Measurements from ENCODE around the gene SRM. TPM values are rescaled to one million over a fixed set of nuclear protein-coding genes. Genes with fewer than 3 reads are reported as not detected.
A peak's percentile ranks its signal among the peaks of the same experiment; 100 is the strongest.

Gene SRM
- total and polyA plus RNA-seq, 2 of the 13 experiments (the other 11 are each of a cell fraction or from before 2014, with no cell fraction given) = 27.9 to 31.8 TPM

GRCh38 chr1:11059968-11060830 is at the start of gene SRM (continued):
- TF ChIP-seq USF2 (IDR thresholded peaks at IDR 0.05; ENCODE audit: low read depth, low read length) (peak; percentile 40), USF2 (CRISPR knock-in tag; IDR thresholded peaks at IDR 0.05; ENCODE audit: borderline replicate concordance) (no peak), FOSL1 (CRISPR knock-in tag; IDR thresholded peaks at IDR 0.05; ENCODE audit: borderline replicate concordance) (no peak), TEAD3 (CRISPR knock-in tag; optimal IDR thresholded peaks at IDR 0.05; ENCODE audit: borderline replicate concordance) (no peak), ZSCAN29 (CRISPR knock-in tag; conservative IDR thresholded peaks at IDR 0.05) (no peak), ZNF768 (CRISPR knock-in tag; IDR thresholded peaks at IDR 0.05) (peak; percentile 45; the same call in 1 of the 2 replicates), CHCHD3 (CRISPR knock-in tag; IDR thresholded peaks at IDR 0.05) (no peak), LRRFIP1 (CRISPR knock-in tag; conservative IDR thresholded peaks at IDR 0.05) (no peak), MXD3 (CRISPR knock-in tag; IDR thresholded peaks at IDR 0.05) (peak; percentile 63), RFX5 (IDR thresholded peaks at IDR 0.05; ENCODE audit: low read depth, low read length) (no peak), KDM5B (CRISPR knock-in tag; IDR thresholded peaks at IDR 0.05; ENCODE audit: borderline replicate concordance) (no peak; the same call in 1 of the 2 replicates), ATF5 (CRISPR knock-in tag; IDR thresholded peaks at IDR 0.05; ENCODE audit: low read depth) (no peak), DMTF1 (CRISPR knock-in tag; IDR thresholded peaks at IDR 0.05) (no peak), ZNF446 (CRISPR knock-in tag; IDR thresholded peaks at IDR 0.05) (no peak), ZNF382 (CRISPR knock-in tag; IDR thresholded peaks at IDR 0.05; ENCODE audit: borderline replicate concordance) (no peak), EED (CRISPR knock-in tag; IDR thresholded peaks at IDR 0.05) (no peak), ZC3H4 (CRISPR knock-in tag; IDR thresholded peaks at IDR 0.05; ENCODE audit: borderline replicate concordance) (no peak), ZNF431 (CRISPR knock-in tag; IDR thresholded peaks at IDR 0.05; ENCODE audit: borderline replicate concordance, low read depth) (no peak), SYNCRIP (IDR thresholded peaks at IDR 0.05; ENCODE audit: insufficient read depth, low read depth, low read length) (no peak), ZNF224 (CRISPR knock-in tag; IDR thresholded peaks at IDR 0.05) (no peak), CENPBD1 (CRISPR knock-in tag; IDR thresholded peaks at IDR 0.05; ENCODE audit: borderline replicate concordance, low read depth) (no peak)
